Left colon (tissue), 2 donors: ENCODE measurements around the gene TMC8. TPM values are rescaled to one million over a fixed set of nuclear protein-coding genes. Genes with fewer than 3 reads are reported as not detected.
"Not testable (repeated sequence)": the region's sequence is repeated elsewhere in the genome, so short reads cannot be mapped to it uniquely, and the experiment has no call there.

Source experiments
- ATAC-seq: fragments of 200-7000 bp; cut with Tn5 transposase; one replicate; pipeline ENCODE4 v1.9.1; 2020; ENCODE audit warnings: mild to moderate bottlenecking, moderate library complexity
- DNase-seq, 2 donors: peaks; one replicate each; pipeline ENCODE4 v3.0.0-alpha.2; 2020
- intact Hi-C, 2 donors: fragments of 100-400 bp; cut with DNase I in 1 of 2; cut with micrococcal nuclease in 1 of 2; formaldehyde crosslinking; loops; one replicate each; pipeline versions ENCODE4 v1.11.2 to v1.14.0; 2022; cut with DNase I, micrococcal nuclease
- total RNA-seq, 2 donors: library from RNA; stranded (reverse); fragmentation: NEBNext Ultra II Directional; extraction: Animal tissue kit (Norgen Biotek cat#: 25700); gene quantifications; one replicate each; pipeline ENCODE4 v1.2.1, GENCODE V29; 2021
- donor health status: DM: no; HTN: no; CAD: no.
- donor health status: DM: yes; HTN: yes; CAD: no.

The TMC8 gene
- total RNA-seq, 2 donors from 2014 or later, result 3.4 to 8.8 TPM

- DNase-seq (peak; percentile 87 to 88), ATAC-seq (peak; percentile 49)
- intact Hi-C loops, result no loop called here
These were observed 38.6 kb downstream of the TMC8 start for GRCh38 chr17:78168903-78169793.

DNA sequence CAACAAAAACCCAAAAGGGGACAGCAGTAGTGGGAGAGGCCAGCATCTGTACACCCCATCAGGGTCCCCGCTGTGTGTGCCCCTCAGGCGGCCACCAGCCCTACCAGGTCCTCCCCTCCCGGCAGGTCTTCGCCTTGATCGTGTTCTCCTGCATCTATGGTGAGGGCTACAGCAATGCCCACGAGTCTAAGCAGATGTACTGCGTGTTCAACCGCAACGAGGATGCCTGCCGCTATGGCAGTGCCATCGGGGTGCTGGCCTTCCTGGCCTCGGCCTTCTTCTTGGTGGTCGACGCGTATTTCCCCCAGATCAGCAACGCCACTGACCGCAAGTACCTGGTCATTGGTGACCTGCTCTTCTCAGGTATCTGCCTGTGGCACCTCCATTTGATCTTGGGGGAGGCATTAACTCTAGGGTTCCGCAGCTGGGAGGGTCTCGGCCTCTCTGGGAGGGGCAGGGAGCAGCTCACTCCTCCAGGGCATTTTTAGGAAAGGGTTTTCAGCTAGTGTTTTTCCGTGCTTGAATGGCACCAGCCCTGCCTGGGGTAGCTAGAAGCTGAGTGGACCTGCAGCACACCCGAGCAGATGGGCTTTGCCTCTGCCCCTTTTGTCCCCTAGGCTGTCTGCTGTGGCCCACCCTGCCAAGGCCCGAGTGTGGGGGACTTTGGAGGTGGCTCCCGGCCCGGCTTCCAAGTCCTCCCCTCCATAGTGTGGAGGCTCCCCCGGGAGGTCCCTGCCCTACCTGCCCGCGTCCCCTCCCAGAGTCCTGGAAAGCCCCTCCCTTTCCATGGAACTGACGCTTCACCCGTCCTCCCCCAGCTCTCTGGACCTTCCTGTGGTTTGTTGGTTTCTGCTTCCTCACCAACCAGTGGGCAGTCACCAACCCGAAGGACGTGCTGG lies 40.4 kb downstream of the TMC8 start:
- DNase-seq, result no peak
- intact Hi-C loops, result loop anchor here in 1 of 2 donors (10.0 kb wide), 1 partner anchor 56 kb away; no protein-coding TSS in a partner anchor
- ATAC-seq, result no peak

GRCh38 chr17:78171591-78172248 lies 41.1 kb downstream of the TMC8 start:
- intact Hi-C loops, result loop anchor here in 1 of 2 donors (10.0 kb wide), 1 partner anchor 57 kb away; no protein-coding TSS in a partner anchor
- ATAC-seq, DNase-seq: not testable (repeated sequence)

DNA sequence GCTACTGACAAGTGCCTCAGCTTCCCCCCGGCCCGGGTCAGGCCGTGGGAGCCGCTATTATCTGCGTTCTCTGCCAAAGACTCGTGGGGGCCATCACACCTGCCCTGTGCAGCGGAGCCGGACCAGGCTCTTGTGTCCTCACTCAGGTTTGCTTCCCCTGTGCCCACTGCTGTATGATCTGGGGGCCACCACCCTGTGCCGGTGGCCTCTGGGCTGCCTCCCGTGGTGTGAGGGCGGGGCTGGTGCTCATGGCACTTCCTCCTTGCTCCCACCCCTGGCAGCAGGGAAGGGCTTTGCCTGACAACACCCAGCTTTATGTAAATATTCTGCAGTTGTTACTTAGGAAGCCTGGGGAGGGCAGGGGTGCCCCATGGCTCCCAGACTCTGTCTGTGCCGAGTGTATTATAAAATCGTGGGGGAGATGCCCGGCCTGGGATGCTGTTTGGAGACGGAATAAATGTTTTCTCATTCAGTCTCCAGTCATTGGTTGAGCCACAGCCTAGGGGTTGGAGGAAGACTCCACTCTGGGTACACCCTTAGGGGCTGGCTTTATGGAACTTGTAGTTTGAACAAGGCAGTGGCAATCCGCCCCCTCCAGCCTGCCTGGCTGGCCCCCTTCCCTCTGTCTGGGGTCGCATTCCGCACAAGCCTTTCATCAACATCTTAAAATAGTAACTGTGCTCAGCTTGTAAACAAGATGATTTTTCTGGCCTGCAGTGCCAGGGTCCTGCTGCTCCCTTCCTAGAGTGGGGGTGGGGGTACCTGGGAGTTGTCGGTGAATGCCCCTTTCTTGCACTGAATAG lies 41.9 kb downstream of the TMC8 start:
- DNase-seq, result peak; percentile 86 to 92
- intact Hi-C loops, result loop anchor here in 1 of 2 donors (10.0 kb wide), 1 partner anchor 58 kb away; no protein-coding TSS in a partner anchor
- peak; percentile 50 for ATAC-seq

DNA sequence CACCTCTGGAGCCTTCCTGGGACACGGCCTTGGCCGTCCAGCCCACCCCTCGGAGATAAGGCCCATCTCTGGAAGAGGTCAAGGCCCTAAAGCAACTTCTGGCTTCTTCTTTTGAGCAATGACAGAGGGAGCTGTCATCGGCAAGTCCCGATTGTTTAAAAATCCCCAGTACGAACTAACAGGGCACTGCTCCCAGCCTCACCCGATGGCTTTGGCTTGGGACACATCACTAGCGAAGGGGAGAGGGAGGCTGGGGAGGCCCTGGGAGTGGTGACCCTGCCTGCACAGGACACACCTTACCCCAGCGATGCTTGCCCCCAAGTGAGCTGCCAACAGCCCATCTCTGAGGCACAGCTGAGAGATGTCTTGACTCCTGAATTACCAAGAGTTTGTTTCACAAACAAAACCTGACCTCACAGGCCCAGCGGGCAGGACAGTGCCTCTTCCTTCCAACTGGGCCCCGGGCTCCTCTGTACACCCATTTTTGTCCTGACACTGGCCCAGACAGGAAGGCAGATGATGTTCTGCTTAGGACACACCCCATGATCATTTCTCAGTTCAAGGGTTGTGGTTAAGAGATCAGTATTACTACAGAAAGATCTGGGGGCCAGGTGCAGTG lies 42.6 kb downstream of the TMC8 start:
- DNase-seq, result peak in 1 of 2 donors; percentile 52
- no peak for ATAC-seq
- intact Hi-C loops, result loop anchor here in 1 of 2 donors (10.0 kb wide), 1 partner anchor 58 kb away; no protein-coding TSS in a partner anchor

- DNase-seq (peak; percentile 90 to 94), ATAC-seq (peak; percentile 75)
- intact Hi-C loops, result loop anchor here in 1 of 2 donors (10.0 kb wide), 1 partner anchor 60 kb away; no protein-coding TSS in a partner anchor
These were observed 43.8 kb downstream of the TMC8 start for GRCh38 chr17:78174346-78174869.

DNA sequence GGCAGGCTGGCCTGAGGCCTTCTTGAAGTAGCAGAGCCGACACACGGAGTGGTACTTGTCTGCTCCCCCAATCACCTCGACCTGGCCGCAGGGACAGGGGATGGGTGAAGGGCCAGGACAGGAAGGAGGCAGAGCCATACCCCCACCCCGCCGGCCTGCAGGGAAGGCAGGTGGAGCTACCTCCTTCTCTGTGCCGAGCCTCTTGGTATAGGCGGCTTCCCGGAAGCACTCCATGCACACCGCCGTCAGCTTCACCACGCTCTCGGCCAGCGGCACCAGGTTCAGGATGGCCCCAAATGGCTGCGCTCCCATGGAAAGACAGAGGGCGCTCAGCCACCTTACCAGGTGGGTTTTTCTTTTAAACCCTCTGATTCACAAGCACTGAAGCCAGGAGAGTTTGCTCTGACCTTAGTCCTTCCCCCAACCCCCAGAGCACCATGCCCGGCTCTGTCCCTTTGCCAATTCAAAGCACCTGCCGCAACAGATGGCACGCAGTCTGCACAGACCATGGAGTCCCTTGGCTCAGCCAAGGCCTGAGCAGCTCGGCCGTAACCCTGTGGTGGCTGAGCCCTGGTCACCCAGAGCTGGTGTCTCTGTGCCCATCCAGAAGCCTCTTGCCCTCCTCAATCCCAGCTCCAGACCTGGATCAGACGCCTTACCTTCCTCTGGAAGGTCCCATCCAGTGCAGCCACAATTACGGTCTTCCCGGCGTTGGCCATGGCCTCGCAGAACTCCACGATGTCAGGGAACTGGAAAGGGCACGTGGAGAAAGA lies 44.5 kb downstream of the TMC8 start:
- intact Hi-C loops, result loop anchor here (5.0 to 10.0 kb wide), 2 partner anchors 58 to 60 kb away; no protein-coding TSS in a partner anchor
- DNase-seq, result peak; percentile 72 to 73
- ATAC-seq, result peak; percentile 45

GRCh38 chr17:78175643-78175981 lies 45.0 kb downstream of the TMC8 start:
- intact Hi-C loops, result loop anchor here (5.0 to 10.0 kb wide), 2 partner anchors 58 to 61 kb away; no protein-coding TSS in a partner anchor
- no peak for DNase-seq
- no peak for ATAC-seq

- peak; percentile 31 for ATAC-seq
- intact Hi-C loops, result loop anchor here (5.0 to 10.0 kb wide), 2 partner anchors 59 to 62 kb away; no protein-coding TSS in a partner anchor
- peak; percentile 68 to 87 for DNase-seq
These were observed 46.0 kb downstream of the TMC8 start for GRCh38 chr17:78176548-78177025.

DNA sequence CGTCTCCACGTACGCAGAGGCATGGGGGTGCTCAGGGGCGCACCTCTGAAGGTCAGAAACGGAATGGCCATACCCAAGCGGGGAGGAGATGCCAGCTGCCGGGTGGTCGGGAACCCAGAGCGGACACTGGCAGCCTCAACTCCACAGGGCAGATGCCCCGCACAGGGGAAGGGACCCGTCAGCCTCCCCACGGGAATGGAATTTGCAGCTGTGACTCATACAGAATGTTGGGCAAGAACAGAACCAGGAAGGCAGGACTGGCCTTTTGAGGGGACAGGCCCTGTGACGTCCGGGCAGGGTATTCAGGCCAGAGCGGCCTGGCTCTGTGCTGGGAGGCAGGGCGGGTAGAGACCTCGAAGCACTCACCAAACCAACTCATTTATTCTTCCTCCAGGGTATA lies 48.8 kb downstream of the TMC8 start:
- ATAC-seq (no peak), DNase-seq (no peak)
- intact Hi-C loops, result loop anchor here (5.0 to 10.0 kb wide), 2 partner anchors 62 to 65 kb away; no protein-coding TSS in a partner anchor

DNA sequence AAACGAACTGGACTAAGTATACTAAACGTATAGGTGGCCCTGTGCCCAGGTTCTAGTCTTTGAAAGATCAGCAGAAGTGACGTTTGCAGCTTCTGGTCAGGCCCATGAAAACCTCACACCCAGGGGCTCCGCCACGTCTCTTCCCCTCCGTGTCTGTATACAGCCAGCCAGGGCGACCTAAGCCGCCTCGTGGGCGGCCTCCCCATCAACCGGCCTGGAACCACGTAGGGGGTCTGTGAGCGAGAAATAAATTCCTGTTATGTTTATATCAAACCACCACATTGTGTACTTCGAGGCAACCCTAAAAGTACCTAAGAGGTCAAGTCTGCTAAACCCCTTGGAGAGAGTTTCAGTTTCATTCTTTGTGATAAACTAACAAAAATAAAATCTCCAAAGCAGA lies 49.5 kb downstream of the TMC8 start:
- no peak for DNase-seq
- ATAC-seq, result no peak
- intact Hi-C loops, result no loop called here

- DNase-seq (no peak), ATAC-seq (no peak)
- intact Hi-C loops, result no loop called here
These were observed 49.9 kb downstream of the TMC8 start for GRCh38 chr17:78180508-78180907.

DNA sequence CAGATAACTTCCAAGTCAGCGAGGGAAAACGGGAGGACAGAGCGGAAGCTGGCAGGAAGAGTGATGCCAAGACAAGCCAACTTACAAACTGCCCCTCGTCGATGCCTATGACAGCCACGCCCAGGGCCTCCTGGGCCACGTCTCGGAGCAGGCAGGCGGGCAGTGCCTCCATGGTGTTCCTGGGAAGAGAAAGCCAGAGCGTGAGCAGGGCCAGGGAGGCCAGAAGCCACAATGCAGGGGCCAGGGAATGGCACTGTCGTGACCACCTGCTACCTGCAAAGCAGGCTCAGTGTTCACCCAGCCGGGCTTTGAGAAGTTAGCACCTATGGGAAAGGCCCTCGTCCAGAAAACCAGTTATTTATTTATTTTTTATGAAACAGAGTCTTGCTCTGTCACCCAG lies 51.9 kb downstream of the TMC8 start:
- ATAC-seq (no peak), DNase-seq (no peak)
- intact Hi-C loops, result no loop called here

- ATAC-seq, result no peak
- intact Hi-C loops, result no loop called here
- DNase-seq, result no peak
These were observed 53.3 kb downstream of the TMC8 start for GRCh38 chr17:78183916-78184315.

DNA sequence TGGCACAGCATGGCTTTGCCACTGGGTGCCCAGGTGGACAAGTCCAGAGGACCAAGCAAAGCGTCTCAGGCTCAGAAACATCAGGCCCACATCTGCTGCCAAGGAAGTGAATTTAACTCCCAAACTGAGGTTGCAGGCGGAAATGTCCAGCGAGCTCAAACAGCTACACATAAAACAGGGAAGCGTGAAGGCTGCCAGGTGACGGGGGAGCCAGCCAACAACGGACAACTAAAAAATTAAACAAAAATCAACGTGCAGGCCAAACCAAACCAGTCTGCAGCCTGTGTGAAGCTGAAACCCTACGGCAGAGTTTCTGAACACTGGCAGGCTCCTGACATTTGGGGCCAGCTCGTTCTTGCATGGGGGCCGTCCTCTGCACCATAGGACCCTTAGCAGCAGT lies 53.8 kb downstream of the TMC8 start:
- DNase-seq (no peak), ATAC-seq (no peak)
- intact Hi-C loops, result no loop called here

GRCh38 chr17:78184868-78185267 lies 54.3 kb downstream of the TMC8 start:
- ATAC-seq, result no peak
- no peak for DNase-seq
- intact Hi-C loops, result no loop called here
